NCI-H69 (cell line): Measurements from ENCODE around the gene WDR87.

Source experiments
- DNase-seq: peaks from one replicate; lab custom pipeline; 2025; lab: John Stamatoyannopoulos, UW

Gene WDR87

GRCh38 chr19:37905946-37906868, at the start of gene WDR87:
TSS of gene WDR87 (minus strand) at chr19:37906594. CDS start at chr19:37898239, 8,355 bp downstream.
- peak; percentile 96 for DNase-seq

DNA sequence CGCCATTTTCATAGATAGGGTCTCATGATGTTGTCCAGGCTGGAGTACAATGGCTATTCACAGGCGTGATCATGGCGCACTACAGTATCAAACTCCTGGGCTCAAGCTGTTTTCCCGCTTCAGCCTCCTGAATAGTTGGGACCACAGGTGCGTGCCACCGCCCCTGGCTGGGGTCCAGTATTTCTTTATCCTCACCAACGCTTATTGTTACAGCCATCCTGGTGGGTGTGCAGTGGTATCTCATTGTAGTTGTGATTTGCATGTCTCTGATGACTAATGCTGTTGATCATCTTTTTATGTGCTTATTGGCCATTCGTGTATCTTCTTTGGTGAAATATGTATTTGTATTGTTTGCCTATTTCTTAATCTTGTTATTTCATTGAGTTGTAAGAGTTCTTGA, 49.6 kb upstream of the WDR87 start:
- peak; percentile 63 for DNase-seq

GRCh38 chr19:37954421-37954874, 48.1 kb upstream of the WDR87 start:
- no peak for DNase-seq

- DNase-seq, result no peak
Measured at GRCh38 chr19:37953918-37954303, 47.5 kb upstream of the WDR87 start.

DNA sequence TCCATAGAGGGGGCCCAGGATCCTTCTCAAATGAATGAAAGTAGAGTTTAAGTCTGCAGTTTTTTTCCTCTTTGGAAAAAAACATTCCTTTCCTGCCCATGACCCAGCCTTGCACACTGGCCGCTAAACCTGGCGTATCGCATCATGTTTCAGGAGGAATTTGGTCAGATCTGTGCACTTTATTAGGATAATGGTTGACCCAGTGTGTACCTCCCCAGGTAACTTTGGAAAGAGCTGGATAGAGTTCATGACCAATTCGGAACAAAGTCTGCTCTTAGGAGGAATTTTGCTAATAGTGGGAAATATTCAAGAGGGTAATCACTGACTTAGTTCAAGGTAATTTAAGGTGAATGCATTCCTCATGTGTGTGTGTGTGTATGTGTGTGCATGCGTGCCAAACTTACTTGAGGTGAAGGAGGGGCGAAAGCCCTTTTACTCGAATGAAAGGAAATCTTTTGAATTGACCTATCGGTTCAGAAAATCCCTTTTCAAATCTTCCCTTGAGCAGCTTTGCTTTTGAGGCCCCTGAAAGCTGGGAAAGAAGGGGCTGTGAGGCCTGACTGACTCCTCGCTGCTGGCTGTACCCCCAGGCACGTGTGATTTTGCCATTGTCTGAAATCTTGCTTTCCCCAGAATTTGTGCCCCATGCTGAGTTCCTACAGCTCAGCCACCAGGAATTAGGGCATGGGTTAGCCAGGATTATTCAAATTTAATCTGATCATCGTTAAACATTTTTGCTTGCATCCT, 47.0 kb upstream of the WDR87 start:
- no peak for DNase-seq

- DNase-seq, result no peak
Measured at GRCh38 chr19:37951816-37952210, 45.4 kb upstream of the WDR87 start.

DNA sequence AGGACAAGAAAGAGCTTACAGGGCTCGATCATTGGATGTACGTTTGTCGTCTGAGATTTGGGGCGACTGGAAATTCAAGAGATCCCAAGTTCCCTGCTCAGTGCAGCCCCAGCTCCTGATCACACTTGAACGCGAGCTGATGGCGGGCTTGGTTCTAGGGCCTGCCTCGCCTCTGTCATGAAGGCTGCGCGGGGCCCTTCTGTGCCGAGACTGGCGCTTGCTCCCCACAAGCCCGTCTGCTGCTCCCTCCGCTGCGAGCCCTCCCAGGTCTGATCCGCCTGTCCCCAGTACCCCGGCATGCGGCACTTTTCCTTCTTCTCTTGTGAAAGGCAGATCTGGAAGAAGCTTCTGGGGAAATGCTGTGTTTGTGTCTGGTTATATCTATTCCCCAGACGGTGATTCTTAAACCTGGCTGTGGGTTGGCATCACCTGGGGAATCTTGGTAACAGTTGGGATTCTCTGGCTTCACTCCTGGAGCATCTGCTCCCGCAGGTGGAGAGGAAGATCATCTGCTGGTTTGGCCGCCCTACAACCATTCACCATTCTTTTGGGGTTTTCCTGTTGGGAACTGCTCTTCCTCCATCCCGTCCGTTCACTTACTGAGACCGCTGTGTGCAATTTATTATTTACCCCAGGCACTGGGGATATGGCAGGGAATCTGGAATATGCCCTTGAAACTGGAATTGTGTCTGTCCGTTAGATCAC, 44.2 kb upstream of the WDR87 start:
- DNase-seq, result no peak

- DNase-seq, result no peak
Measured at GRCh38 chr19:37948362-37948761, 42.0 kb upstream of the WDR87 start.

DNA sequence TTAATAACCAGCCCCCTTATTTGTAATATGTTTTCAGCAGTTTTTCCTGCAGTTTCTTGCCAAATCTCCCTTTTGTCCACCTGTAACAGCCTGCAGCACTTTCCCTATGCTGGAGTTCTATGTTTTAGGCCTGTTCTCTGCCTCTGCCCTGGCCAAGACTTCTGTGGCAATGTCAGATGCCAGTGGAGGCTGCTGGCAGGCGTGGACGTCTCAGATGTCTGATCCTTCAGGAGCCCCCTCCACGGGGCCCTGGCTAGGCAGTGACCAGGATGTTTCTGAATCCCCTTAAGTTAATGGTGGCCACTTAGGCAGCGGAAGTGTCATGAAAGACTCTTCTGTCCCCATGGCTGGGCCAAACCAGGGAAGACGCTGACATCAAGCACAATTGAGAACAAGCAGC, 41.4 kb upstream of the WDR87 start:
- DNase-seq, result no peak

DNA sequence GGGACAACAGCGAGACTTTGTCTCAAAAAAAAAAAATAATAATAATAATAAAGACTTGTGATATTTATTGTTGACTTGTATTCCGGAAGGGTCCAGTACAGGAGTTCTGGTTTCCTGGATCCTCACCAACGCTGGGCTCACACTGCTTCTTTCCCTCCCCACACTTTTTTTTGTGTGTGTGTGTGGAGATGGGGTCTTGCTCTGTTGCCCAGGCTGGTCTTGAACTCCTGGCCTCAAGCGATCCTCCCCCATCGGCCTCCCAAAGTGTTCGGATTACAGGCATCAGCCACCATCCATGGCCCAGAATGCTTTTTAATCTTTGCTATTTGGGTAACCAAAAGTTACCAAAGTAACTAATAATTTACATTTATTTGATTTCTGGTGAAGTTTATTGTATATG, 39.7 kb upstream of the WDR87 start:
- DNase-seq, result no peak

DNA sequence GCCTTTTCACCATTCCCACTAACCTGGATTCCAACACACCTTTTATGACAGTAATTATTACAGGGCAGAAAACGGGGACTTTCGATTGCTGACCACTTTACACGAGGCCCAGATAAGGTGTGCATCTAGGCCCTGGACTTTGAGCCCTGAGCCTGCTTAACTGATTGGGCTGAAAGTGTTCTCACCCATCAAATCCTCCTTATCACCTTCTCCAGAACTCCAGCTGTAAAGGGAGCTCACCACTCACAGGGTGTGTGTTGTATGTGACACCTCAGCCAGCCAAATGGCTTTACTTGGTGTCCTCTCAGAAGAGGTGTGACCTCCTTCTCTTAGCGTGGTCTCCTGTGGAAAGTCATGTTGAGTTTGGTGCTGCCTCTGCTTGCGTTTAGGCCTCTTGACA, 37.1 kb upstream of the WDR87 start:
- DNase-seq, result no peak

DNA sequence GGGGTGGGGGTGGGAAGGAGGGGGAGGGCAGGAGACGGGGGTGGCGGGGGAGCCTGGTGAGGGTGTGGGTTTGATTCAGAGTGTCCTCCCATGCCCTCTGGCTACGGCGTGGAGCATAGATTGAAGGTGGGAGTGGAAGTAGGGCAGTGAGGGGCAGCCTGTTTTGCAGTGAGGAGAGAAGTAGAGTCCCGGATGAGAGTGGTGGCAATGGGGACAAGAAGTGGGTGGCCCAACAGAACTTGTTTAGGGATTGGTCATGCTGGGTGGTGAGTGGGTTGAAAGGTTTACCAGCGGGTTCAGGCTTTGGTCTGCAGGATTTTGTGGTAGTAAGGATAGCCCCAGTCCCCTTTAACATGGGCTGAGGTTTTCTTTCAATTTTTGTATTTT, 36.1 kb upstream of the WDR87 start:
- no peak for DNase-seq

DNA sequence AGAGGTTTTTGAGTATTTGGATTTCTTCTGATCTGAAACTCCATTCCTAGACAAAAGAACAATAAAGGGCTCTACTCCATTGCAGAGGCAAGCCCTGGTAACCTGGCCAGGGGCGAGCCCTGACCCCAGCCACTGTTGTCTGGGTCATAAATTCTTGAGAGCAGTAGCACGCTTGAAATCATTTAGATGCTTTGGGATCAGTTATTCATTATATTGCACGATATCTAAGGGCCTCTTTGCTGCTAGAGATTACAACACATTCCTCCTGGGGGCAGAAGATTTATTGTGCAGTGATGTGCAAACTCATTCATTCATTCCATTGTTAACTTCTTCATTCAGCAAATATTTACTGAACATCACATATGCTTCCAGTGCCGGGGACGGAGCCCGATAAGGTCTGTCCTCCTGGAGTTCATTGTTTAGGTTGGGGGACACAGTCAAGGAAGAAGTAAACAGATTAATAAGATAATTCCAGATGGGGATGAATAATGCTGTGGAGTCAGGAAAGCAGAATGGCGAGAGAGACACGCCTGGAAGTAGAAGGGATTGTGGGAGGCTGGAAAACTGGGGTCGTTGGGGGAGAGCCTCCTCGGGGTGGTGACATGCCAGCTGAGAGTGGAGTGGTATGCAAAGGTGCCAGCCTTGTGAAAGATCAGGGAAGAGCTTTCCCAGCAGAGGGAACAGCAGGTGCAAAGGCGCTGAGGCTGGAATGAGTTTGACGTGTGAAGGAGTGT, 35.6 kb upstream of the WDR87 start:
- peak; percentile 80 for DNase-seq

DNA sequence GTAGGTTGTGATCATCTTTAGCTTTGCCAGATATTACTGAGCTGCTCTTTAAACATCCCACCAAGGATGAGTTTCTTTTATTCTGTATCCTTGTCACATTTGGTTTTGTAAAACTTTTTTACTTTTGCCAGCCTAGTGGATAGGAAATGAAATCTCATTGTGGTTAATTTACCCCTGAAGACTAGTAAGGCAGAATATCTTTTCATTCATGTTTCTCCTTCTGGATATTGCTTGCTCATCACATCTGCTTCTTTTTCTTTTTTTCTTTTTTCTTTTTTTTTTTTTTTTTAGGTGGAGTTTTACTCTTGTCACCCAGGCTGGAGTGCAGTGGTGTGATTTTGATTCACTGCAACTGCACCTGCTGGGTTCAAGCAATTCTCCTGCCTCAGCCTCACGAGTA, 32.0 kb upstream of the WDR87 start:
- no peak for DNase-seq

DNA sequence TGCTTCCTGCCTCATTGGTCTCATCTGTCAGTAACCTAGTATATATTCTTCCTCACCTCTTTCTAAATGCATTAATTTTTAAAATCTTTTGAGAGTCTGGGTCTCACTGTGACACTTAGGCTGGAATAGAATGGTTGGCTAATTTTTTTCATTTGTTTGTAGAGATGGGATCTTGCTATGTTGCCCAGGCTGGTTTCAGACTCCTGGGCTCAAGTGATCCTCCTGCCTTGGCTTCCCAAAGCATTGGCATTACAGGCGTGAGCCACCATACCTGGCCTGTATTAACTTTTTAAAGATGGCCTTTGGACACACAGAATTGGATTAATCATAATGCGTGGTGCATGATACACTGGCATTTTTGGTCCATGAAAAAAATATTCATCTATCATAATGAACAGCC, 30.5 kb upstream of the WDR87 start:
- no peak for DNase-seq

DNA sequence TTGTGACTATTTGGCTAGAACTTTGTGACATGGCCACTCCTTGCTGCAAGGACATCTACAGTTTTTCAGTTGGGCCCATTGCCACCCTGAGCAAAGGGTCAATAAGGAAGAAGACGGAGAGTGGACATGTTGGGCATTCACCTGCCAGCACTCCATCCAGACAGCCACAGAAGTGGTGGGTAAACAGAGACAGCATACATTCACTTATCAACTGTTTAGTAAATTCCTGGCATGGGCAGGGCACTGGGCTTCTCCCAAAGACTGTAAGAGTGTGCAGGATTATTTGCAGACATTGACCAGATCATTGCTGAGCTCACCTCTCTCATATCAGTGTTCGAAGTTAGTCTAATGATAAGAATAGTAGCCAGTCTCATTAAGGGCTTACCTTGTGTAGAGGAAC, 29.8 kb upstream of the WDR87 start:
- DNase-seq, result no peak

GRCh38 chr19:37935341-37935740, 28.9 kb upstream of the WDR87 start:
- no peak for DNase-seq

DNA sequence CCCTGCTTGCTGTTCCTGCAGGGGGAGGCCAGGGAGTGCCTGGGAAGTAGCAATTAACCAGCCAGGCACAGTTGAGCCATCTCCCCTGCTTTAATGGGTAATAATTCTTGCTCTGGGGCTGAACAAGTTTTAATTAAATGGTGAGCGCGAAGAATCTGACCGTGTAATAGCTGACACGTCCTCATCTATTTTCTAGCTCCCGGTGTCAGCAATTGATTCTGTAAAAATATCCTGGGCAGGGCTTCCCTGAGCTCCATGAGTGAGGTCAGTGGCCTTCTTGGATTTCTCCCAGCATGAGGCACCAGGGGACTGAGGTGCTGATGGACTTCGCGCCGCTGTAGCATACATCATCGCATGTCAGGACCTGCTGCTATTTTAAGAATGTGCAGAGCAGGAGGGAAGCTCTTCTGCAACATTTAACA, 27.6 kb upstream of the WDR87 start:
- DNase-seq, result peak; percentile 92

- peak; percentile 52 for DNase-seq
Measured at GRCh38 chr19:37932985-37933936, 26.9 kb upstream of the WDR87 start.

- peak; percentile 97 for DNase-seq
Measured at GRCh38 chr19:37931881-37932655, 25.7 kb upstream of the WDR87 start.
